Coronary artery (tissue), 2 donors: ENCODE data around the gene ANKS6.

Experiments used
- DNase-seq: peaks from one replicate; pipeline ENCODE4 v3.0.0-alpha.2; 2017; ENCODE audit warnings: low spot score
- H3K27ac ChIP-seq, 2 donors: fragments of 200-600 bp; sonication (generic); one replicate each; pipeline ENCODE4 v1.5.1; 2016 to 2019
- H3K4me3 ChIP-seq: fragments of 200-600 bp; sonication (generic); 2 replicates; pipeline ENCODE4 v1.5.1; 2016; ENCODE audit warnings: mild to moderate bottlenecking, moderate library complexity
- TF ChIP-seq, protein P1 (sequence below): fragments of 200-600 bp; sonication (generic); IDR thresholded peaks from one replicate; pipeline ENCODE4 v1.5.1; 2019; ENCODE audit warnings: antibody characterized with exemption

The ANKS6 gene

DNA sequence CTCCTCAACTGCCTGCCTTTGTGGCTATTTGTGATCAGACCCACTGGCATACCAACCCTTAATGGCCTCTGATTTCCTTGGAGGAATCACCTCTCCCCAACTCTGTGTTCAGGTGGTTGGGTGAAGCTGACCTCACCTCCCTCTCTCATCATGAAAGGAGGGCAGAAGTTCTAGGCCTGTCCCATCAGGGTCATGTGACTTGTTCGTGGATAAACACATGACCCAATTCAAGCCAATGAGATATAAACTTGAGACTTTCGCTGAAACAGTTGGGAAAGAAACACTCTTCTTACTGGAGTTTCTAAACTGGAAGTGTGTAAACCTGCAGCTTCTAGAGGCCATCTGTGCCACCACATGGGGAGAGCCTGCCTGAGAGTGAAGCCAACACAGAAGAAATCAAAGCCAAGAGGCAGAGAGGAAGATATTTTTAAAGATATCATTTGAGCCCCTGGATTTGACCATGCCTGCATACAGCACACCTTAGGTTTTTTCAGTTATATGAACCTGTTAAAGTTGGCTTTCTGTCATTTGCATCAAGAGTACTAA is 93.4 kb downstream of the ANKS6 start:
- H3K27ac ChIP-seq: no peak overlapping the region
- TF ChIP-seq, protein P1, sequence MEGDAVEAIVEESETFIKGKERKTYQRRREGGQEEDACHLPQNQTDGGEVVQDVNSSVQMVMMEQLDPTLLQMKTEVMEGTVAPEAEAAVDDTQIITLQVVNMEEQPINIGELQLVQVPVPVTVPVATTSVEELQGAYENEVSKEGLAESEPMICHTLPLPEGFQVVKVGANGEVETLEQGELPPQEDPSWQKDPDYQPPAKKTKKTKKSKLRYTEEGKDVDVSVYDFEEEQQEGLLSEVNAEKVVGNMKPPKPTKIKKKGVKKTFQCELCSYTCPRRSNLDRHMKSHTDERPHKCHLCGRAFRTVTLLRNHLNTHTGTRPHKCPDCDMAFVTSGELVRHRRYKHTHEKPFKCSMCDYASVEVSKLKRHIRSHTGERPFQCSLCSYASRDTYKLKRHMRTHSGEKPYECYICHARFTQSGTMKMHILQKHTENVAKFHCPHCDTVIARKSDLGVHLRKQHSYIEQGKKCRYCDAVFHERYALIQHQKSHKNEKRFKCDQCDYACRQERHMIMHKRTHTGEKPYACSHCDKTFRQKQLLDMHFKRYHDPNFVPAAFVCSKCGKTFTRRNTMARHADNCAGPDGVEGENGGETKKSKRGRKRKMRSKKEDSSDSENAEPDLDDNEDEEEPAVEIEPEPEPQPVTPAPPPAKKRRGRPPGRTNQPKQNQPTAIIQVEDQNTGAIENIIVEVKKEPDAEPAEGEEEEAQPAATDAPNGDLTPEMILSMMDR: no peak

DNA sequence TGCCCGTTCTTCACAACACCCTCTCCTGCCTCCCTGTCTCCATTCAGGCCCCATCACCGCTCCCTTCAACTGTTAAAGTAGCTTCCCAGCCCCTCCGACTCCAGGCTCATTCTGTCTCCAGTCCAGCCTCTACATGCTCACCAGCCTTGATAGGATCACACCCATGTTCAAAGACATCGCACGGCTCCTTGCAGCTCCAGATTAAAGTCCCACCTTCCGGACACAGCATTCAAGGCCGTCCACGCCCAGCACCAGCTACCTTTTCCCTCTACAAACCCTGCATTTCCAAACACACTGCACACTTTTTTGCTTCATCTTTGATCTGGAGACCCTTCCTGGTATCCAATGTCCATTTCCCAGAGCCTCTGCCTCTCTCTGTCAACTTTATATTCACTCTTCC is 94.0 kb downstream of the ANKS6 start:
- H3K27ac ChIP-seq: no peak overlapping the region
- TF ChIP-seq, protein P1: no peak
- no peak overlapping the region for H3K4me3 ChIP-seq
- DNase-seq: no peak

More for the DNA sequence above, 93.4 kb downstream of the ANKS6 start:
- DNase-seq: no peak
- no peak overlapping the region for H3K4me3 ChIP-seq

DNA sequence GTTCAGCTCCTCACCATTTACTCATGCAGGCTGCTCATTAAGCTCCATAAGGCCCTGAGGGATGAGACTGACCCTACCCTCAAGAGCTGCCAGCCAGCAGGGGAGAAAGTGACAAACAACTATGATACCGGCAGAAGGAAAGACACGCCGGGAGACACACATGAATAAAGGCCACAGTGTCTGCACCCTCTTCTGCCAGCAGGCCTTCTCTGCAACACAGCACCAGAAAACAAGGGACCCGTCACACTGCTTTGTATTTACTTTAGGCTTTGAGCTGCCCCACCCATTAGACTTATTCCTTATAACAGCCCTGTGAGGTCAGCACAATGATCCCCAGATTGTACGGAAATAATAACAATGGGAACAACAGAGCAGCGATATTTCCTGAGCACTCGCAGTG is 94.8 kb downstream of the ANKS6 start:
- Histone ChIP-seq H3K27ac (no peak overlapping the region), H3K4me3 (no peak overlapping the region)
- TF ChIP-seq, protein P1: no peak
- no peak for DNase-seq

DNA sequence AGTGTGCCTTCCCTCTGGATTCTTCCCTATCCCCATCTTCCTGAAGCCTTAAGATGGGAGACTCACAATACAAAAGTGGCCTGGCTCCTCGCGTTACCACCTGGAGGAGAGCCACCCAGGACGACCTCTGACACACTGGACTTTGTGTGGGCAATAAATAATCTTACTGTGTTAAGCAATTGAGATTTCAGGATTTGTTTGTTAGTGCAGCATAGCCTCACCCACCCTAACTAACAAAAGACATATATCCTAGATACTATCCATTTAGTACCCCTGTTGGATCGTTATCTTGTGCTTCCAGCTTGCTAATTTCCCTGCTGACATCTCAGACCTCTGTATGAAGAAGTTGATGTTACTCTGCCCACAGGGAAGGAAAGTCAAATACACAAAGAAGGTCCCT is 95.6 kb downstream of the ANKS6 start:
- Histone ChIP-seq H3K27ac (no peak overlapping the region), H3K4me3 (no peak overlapping the region)
- TF ChIP-seq, protein P1: no peak
- no peak for DNase-seq

DNA sequence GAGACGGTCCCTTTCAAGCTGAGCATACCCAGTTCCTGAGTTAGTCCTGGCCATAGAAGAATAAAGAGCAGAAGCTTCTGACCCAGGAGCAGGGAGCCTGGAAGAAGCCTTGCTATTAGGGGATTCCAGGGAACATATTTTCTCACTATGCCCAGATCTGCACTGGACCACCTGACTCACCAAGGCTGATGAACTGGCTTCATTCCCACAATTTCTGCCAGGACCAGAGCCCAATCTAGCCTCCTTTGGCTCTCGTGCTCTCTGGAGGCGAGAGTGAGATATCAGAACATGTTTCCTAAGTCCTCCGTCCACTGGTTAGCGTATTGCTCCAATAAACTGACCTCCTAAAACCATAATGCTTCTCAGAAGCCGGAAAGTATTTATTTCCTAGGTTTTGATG is 97.5 kb downstream of the ANKS6 start:
- no peak overlapping the region for H3K27ac ChIP-seq
- no peak for DNase-seq
- TF ChIP-seq, protein P1: no peak
- H3K4me3 ChIP-seq: no peak overlapping the region

DNA sequence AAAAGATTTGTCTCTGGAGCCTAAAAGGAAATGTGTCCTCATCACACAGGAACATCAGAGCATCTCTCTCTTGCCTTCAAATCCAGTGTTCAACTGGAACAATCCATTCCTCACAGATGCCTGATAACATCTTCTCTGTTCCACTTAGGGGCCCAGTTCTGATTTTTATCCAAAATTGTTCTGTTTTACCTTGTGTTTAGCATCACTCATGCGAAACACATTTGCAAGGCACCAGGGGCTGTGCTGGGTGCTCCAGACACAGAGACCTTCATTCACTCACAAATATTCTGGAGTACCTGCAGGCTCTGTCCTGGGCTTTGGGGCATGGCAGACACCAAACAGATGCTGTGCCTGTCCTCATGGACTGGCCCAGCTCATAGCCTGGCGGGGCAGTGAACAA is 101.4 kb downstream of the ANKS6 start:
- Histone ChIP-seq H3K27ac (no peak overlapping the region), H3K4me3 (no peak overlapping the region)
- DNase-seq: no peak
- TF ChIP-seq, protein P1: no peak

DNA sequence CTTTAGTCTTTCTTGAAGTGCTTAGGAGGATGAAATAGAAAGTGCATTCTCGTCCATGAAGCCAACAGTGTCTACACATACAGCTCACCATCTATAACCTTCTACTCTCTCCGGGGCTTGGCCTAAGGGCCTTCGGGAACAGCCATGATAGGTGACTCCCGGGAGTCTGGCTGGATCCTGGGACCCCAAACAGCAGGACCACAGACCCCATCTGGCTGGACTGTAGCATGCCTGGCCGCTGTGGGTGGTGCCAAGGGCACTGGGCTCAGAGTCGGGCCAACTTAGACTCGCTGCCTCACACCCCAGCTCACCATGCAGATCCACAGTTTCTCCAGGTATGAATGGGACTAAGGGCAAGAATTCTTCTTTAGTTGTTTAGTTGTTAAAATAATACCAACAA is 104.0 kb downstream of the ANKS6 start:
- TF ChIP-seq, protein P1: no peak
- H3K27ac ChIP-seq: no peak overlapping the region
- no peak for DNase-seq
- no peak overlapping the region for H3K4me3 ChIP-seq
